Astrocyte (in vitro differentiated cells and primary cell): Measurements from ENCODE around the gene ANAPC16.

Source experiments
- CTCF ChIP-seq: IDR thresholded peaks from 2 replicates; pipeline ENCODE4 v1.5.1; 2011; ENCODE audit warnings: low read depth, mild to moderate bottlenecking, inconsistent platforms, low read length, moderate library complexity; ENCODE audit not compliant: insufficient read depth
- EZH2 ChIP-seq: IDR thresholded peaks from 2 replicates; pipeline ENCODE4 v1.6.1; 2012; ENCODE audit warnings: mild to moderate bottlenecking, low read length, inconsistent platforms; ENCODE audit not compliant: insufficient read depth

GRCh38 chr10:72253578-72253977, 37.8 kb downstream of the ANAPC16 start:
- TF ChIP-seq CTCF (no peak), EZH2 (no peak)
